Uterus (tissue), 4 donors: ENCODE results near the gene LRP4. TPM values are rescaled to one million over a fixed set of nuclear protein-coding genes. Genes with fewer than 3 reads are reported as not detected.

Experiments used
- DNase-seq, 2 donors: peaks; one replicate each; pipeline ENCODE4 v3.0.0-alpha.2; 2019 to 2020
- H3K27ac ChIP-seq, 2 donors: fragments of 200-600 bp; sonication (generic); 1 replicate in 1 of 2; 2 replicates in 1 of 2; pipeline ENCODE4 v1.5.1; 2016 to 2018
- H3K27me3 ChIP-seq, 2 donors: fragments of 200-600 bp; sonication (generic); one replicate each; pipeline ENCODE4 v1.5.1; 2018 to 2019; ENCODE audit warnings: control low read depth in 1 of 2
- H3K36me3 ChIP-seq, 2 donors: fragments of 200-600 bp; sonication (generic); one replicate each; pipeline ENCODE4 v1.5.1; 2019; ENCODE audit warnings: control low read depth in 1 of 2
- H3K4me1 ChIP-seq, 2 donors: fragments of 200-600 bp; sonication (generic); one replicate each; pipeline ENCODE4 v1.5.1; 2018 to 2019; ENCODE audit warnings: control low read depth in 1 of 2
- H3K4me3 ChIP-seq, 2 donors: fragments of 200-600 bp; sonication (generic); 1 replicate in 1 of 2; 2 replicates in 1 of 2; pipeline ENCODE4 v1.5.1; 2018 to 2019; ENCODE audit warnings: mild to moderate bottlenecking in 1 of 2
- H3K9me3 ChIP-seq, 2 donors: fragments of 200-600 bp; sonication (generic); one replicate each; pipeline ENCODE4 v1.5.1; 2019; ENCODE audit warnings: control low read depth in 1 of 2
- CTCF ChIP-seq, 4 experiments: fragments of 200-600 bp in 2 of 4; fragments of 450-650 bp in 2 of 4; sonication (generic) in 2 of 4; IDR thresholded peaks; one replicate each; pipeline ENCODE4 v1.5.1; 2016 to 2019; ENCODE audit warnings: antibody characterized with exemption in 4 of 4, mild to moderate bottlenecking in 2 of 4, moderate library complexity in 1 of 4
- POLR2A ChIP-seq, 2 donors: fragments of 450-650 bp; IDR thresholded peaks; one replicate each; pipeline ENCODE4 v1.6.1; 2016; ENCODE audit warnings: antibody characterized with exemption in 2 of 2, mild to moderate bottlenecking in 1 of 2, moderate library complexity in 1 of 2
- intact Hi-C: fragments of 100-400 bp; cut with DNase I; formaldehyde crosslinking; loops from one replicate; pipeline ENCODE4 v1.15.1; 2023; ENCODE audit warnings: low total_unique reads
- total RNA-seq, 4 donors: library from RNA; depleted of rRNA in 3 of 4; stranded (reverse); fragments of >200 nt in 3 of 4; gene quantifications; one replicate each; pipeline versions ENCODE4 v1.1.0 to v1.2.4, GENCODE V29; 2014 to 2023
- donor health status: DM: yes; HTN: yes; CAD: no.

LRP4 gene
- total RNA-seq, 4 donors from 2014 or later, result 0.77 to 21.2 (median 9.3) TPM

- intact Hi-C loops, result no loop called here
- no peak for TF ChIP-seq POLR2A (IDR thresholded peaks at IDR 0.05)
- TF ChIP-seq CTCF (IDR thresholded peaks at IDR 0.05), result no peak
Observed at GRCh38 chr11:46913484-46913883, 4.9 kb downstream of the LRP4 start.

GRCh38 chr11:46912526-46913150 lies 5.7 kb downstream of the LRP4 start:
- Histone ChIP-seq H3K27ac (no peak overlapping the region), H3K9me3 (no peaks in the 10 kb centered on the region), H3K36me3 (no peaks in the 10 kb centered on the region), H3K27me3 (no peaks in the 10 kb centered on the region), H3K4me3 (no peak overlapping the region), H3K4me1 (no peaks in the 10 kb centered on the region)
- DNase-seq, result no peak
- intact Hi-C loops, result no loop called here
- TF ChIP-seq POLR2A (IDR thresholded peaks at IDR 0.05) (no peak), CTCF (IDR thresholded peaks at IDR 0.05) (no peak)

More at GRCh38 chr11:46913484-46913883, 4.9 kb downstream of the LRP4 start:
- Histone ChIP-seq H3K36me3 (no peaks in the 10 kb centered on the region), H3K9me3 (no peaks in the 10 kb centered on the region), H3K27me3 (no peaks in the 10 kb centered on the region), H3K27ac (no peak overlapping the region), H3K4me3 (no peak overlapping the region), H3K4me1 (no peaks in the 10 kb centered on the region)
- DNase-seq, result no peak

GRCh38 chr11:46907606-46908005 lies 10.7 kb downstream of the LRP4 start:
- Histone ChIP-seq H3K9me3 (no peaks in the 10 kb centered on the region), H3K27ac (no peak overlapping the region), H3K27me3 (no peaks in the 10 kb centered on the region), H3K36me3 (no peaks in the 10 kb centered on the region), H3K4me3 (no peak overlapping the region), H3K4me1 (no peaks in the 10 kb centered on the region)
- intact Hi-C loops, result no loop called here
- DNase-seq, result no peak
- TF ChIP-seq CTCF (IDR thresholded peaks at IDR 0.05) (no peak), POLR2A (IDR thresholded peaks at IDR 0.05) (no peak)

- H3K27ac ChIP-seq, result no peak overlapping the region
- H3K4me3 ChIP-seq, result no peak overlapping the region
- DNase-seq, result no peak
- H3K27me3 ChIP-seq, result no peaks in the 10 kb centered on the region
- H3K4me1 ChIP-seq, result no peaks in the 10 kb centered on the region
- no peaks in the 10 kb centered on the region for H3K9me3 ChIP-seq
- TF ChIP-seq POLR2A (IDR thresholded peaks at IDR 0.05), result no peak
- no peak for TF ChIP-seq CTCF (IDR thresholded peaks at IDR 0.05)
- intact Hi-C loops, result no loop called here
- no peaks in the 10 kb centered on the region for H3K36me3 ChIP-seq
Observed at GRCh38 chr11:46906609-46907041, 11.7 kb downstream of the LRP4 start.

- Histone ChIP-seq H3K27me3 (no peaks in the 10 kb centered on the region), H3K4me3 (no peak overlapping the region), H3K27ac (no peak overlapping the region), H3K36me3 (no peaks in the 10 kb centered on the region), H3K9me3 (no peaks in the 10 kb centered on the region), H3K4me1 (no peaks in the 10 kb centered on the region)
- no peak for DNase-seq
- TF ChIP-seq CTCF (IDR thresholded peaks at IDR 0.05), result no peak
- TF ChIP-seq POLR2A (IDR thresholded peaks at IDR 0.05), result no peak
- intact Hi-C loops, result no loop called here
Observed at GRCh38 chr11:46905806-46906205, 12.5 kb downstream of the LRP4 start.
